OCI-LY3 (cell line): ENCODE measurements around the gene HEMGN.

Experiments
- H2AFZ ChIP-seq: fragments of 200-600, 300-600 bp; shearing (Covaris generic); 2 replicates; pipeline ENCODE4 v1.6.0; 2014; ENCODE audit warnings: antibody characterized with exemption, low read depth, low read length
- H3K27ac ChIP-seq: fragments of 200-600, 300-600 bp; sonication (generic); 2 replicates; pipeline ENCODE4 v1.5.1; 2014; ENCODE audit warnings: mild to moderate bottlenecking, low read length, moderate library complexity, mixed read lengths
- H3K27me3 ChIP-seq: fragments of 200-600, 300-600 bp; sonication (generic); 2 replicates; pipeline ENCODE4 v1.6.1; 2014; ENCODE audit warnings: low read depth, low read length, mixed read lengths
- H3K36me3 ChIP-seq: fragments of 200-600, 300-600 bp; sonication (generic); replicated peaks from 2 replicates; pipeline ENCODE3; 2014; ENCODE audit warnings: low read depth, low read length, mixed read lengths
- H3K4me1 ChIP-seq: fragments of 300-600, 200-600 bp; sonication (generic); 2 replicates; pipeline ENCODE4 v1.6.1; 2014; ENCODE audit warnings: low read length, mixed read lengths
- H3K4me2 ChIP-seq: fragments of 200-600, 300-600 bp; sonication (generic); 2 replicates; pipeline ENCODE4 v1.6.1; 2014; ENCODE audit warnings: low read length, mixed read lengths
- H3K4me3 ChIP-seq: fragments of 300-600, 200-600 bp; sonication (generic); 2 replicates; pipeline ENCODE4 v1.5.1; 2014; ENCODE audit warnings: antibody characterized with exemption, mild to moderate bottlenecking, low read length, moderate library complexity
- H3K79me2 ChIP-seq: fragments of 300-600, 200-600 bp; shearing (Covaris generic); 2 replicates; pipeline ENCODE4 v1.6.1; 2014; ENCODE audit warnings: mild to moderate bottlenecking, low read length, mixed read lengths
- H3K9ac ChIP-seq: fragments of 300-600, 200-600 bp; shearing (Covaris generic); 2 replicates; pipeline ENCODE4 v1.6.0; 2014; ENCODE audit warnings: mild to moderate bottlenecking, low read length, moderate library complexity
- H3K9me3 ChIP-seq: fragments of 200-600, 300-600 bp; shearing (Covaris generic); 2 replicates; pipeline ENCODE4 v1.6.1; 2014; ENCODE audit warnings: low read length, mixed read lengths; ENCODE audit not compliant: insufficient read depth
- H4K20me1 ChIP-seq: fragments of 200-600, 300-600 bp; sonication (generic); 2 replicates; pipeline ENCODE4 v1.6.1; 2016; ENCODE audit warnings: low read length, mixed read lengths; ENCODE audit not compliant: insufficient read depth
- EZH2phosphoT487 ChIP-seq: fragments of 200-600 bp; shearing (Covaris generic); IDR thresholded peaks from 2 replicates; pipeline ENCODE4 v1.6.1; 2018; ENCODE audit warnings: antibody characterized with exemption, mixed run types, low read depth
- TF ChIP-seq, protein P1 (sequence below): fragments of 200-600, 300-600 bp; sonication (generic); IDR thresholded peaks from 2 replicates; pipeline ENCODE4 v1.5.1; 2014; ENCODE audit warnings: antibody characterized with exemption, low read length, low read depth

HEMGN gene

GRCh38 chr9:97972753-97973152, 34.8 kb upstream of the HEMGN start:
- Histone ChIP-seq H3K9me3 (no peaks in the 10 kb centered on the region), H3K27me3 (no peaks in the 10 kb centered on the region; the same call in 1 of the 2 replicates), H3K36me3 (no peaks in the 10 kb centered on the region), H3K27ac (no peak overlapping the region), H3K4me1 (no peaks in the 10 kb centered on the region), H2AFZ (no peak overlapping the region), H3K4me2 (no peak overlapping the region), H4K20me1 (no peaks in the 10 kb centered on the region), H3K4me3 (no peak overlapping the region), H3K79me2 (no peaks in the 10 kb centered on the region), H3K9ac (no peak overlapping the region)
- no peak for TF ChIP-seq EZH2phosphoT487
- TF ChIP-seq, protein P1, sequence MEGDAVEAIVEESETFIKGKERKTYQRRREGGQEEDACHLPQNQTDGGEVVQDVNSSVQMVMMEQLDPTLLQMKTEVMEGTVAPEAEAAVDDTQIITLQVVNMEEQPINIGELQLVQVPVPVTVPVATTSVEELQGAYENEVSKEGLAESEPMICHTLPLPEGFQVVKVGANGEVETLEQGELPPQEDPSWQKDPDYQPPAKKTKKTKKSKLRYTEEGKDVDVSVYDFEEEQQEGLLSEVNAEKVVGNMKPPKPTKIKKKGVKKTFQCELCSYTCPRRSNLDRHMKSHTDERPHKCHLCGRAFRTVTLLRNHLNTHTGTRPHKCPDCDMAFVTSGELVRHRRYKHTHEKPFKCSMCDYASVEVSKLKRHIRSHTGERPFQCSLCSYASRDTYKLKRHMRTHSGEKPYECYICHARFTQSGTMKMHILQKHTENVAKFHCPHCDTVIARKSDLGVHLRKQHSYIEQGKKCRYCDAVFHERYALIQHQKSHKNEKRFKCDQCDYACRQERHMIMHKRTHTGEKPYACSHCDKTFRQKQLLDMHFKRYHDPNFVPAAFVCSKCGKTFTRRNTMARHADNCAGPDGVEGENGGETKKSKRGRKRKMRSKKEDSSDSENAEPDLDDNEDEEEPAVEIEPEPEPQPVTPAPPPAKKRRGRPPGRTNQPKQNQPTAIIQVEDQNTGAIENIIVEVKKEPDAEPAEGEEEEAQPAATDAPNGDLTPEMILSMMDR, result no peak

GRCh38 chr9:97970165-97970564, 32.2 kb upstream of the HEMGN start:
- Histone ChIP-seq H3K27me3 (0 out of 2 replicates have a peak, but pooled peaks cover 3% of the 10 kb centered on the region), H3K27ac (no peak overlapping the region)

GRCh38 chr9:97969014-97969413, 31.0 kb upstream of the HEMGN start:
- no peaks in the 10 kb centered on the region for H3K4me1 ChIP-seq
- H3K9ac ChIP-seq, result no peak overlapping the region
- no peaks in the 10 kb centered on the region for H4K20me1 ChIP-seq
- no peak overlapping the region for H3K4me3 ChIP-seq
- no peak overlapping the region for H3K27ac ChIP-seq
- no peak overlapping the region for H2AFZ ChIP-seq
- no peaks in the 10 kb centered on the region for H3K36me3 ChIP-seq
- no peaks in the 10 kb centered on the region for H3K79me2 ChIP-seq
- H3K4me2 ChIP-seq, result no peak overlapping the region
- no peaks in the 10 kb centered on the region for H3K9me3 ChIP-seq
- 0 out of 2 replicates have a peak, but pooled peaks cover 3% of the 10 kb centered on the region for H3K27me3 ChIP-seq
- TF ChIP-seq EZH2phosphoT487, result no peak
- TF ChIP-seq, protein P1, result no peak

More at GRCh38 chr9:97970165-97970564, 32.2 kb upstream of the HEMGN start:
- no peak overlapping the region for H3K4me3 ChIP-seq
- no peaks in the 10 kb centered on the region for H4K20me1 ChIP-seq
- TF ChIP-seq EZH2phosphoT487, result no peak
- TF ChIP-seq, protein P1, result no peak
- H3K4me2 ChIP-seq, result no peak overlapping the region
- H3K4me1 ChIP-seq, result no peaks in the 10 kb centered on the region
- H3K9me3 ChIP-seq, result no peaks in the 10 kb centered on the region
- H3K79me2 ChIP-seq, result no peaks in the 10 kb centered on the region
- no peak overlapping the region for H2AFZ ChIP-seq
- no peaks in the 10 kb centered on the region for H3K36me3 ChIP-seq
- no peak overlapping the region for H3K9ac ChIP-seq

DNA sequence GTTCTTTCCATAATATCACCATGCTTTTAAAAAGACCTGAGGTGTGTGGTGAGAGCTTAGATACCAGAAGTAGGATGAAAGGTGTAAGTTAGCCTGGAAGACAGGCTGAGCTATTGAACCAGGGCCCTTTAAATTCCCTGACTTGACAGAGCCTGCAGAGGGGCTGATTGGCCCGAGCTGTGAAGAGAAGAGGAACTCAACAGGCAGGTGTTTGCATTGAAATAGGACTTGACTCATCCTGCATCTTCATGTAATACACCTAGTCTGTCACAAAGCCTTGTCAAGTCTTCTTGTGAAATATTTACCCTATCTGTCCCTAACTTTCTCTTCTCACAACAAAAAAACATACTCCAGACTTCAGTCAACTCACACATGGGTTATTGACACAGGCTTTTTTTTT, 28.5 kb upstream of the HEMGN start:
- Histone ChIP-seq H3K9me3 (no peaks in the 10 kb centered on the region), H3K27ac (no peak overlapping the region), H4K20me1 (no peaks in the 10 kb centered on the region), H3K9ac (no peak overlapping the region), H3K27me3 (0 out of 2 replicates have a peak, but pooled peaks cover 3% of the 10 kb centered on the region), H3K4me2 (no peak overlapping the region), H3K4me1 (no peaks in the 10 kb centered on the region), H3K36me3 (no peaks in the 10 kb centered on the region), H3K4me3 (no peak overlapping the region), H2AFZ (no peak overlapping the region), H3K79me2 (no peaks in the 10 kb centered on the region)
- TF ChIP-seq, protein P1, result no peak
- TF ChIP-seq EZH2phosphoT487, result no peak
